Fibroblast of the aortic adventitia (primary cell): ENCODE data around the gene CEP83. TPM values are rescaled to one million over a fixed set of nuclear protein-coding genes. Genes with fewer than 3 reads are reported as not detected.

ENCODE experiments used
- DNase-seq: peaks from one replicate; pipeline ENCODE4 v3.0.0-alpha.2; 2010; ENCODE audit warnings: low read depth
- H3K4me3 ChIP-seq: 2 replicates; pipeline ENCODE4 v1.5.1; 2011; ENCODE audit warnings: low read depth, mild to moderate bottlenecking, control low read depth, low read length, moderate library complexity
- total RNA-seq: library from RNA; depleted of rRNA; stranded (reverse); fragments of >200 nt; gene quantifications from 2 replicates; pipeline ENCODE4 v1.2.3, GENCODE V29; 2012; ENCODE audit warnings: low replicate concordance
- TF ChIP-seq, protein P1 (sequence below): IDR thresholded peaks from 2 replicates; pipeline ENCODE4 v1.5.1; 2011; ENCODE audit warnings: mild to moderate bottlenecking, low read length, control low read depth, inconsistent platforms; ENCODE audit not compliant: insufficient read depth

CEP83 gene, protein sequence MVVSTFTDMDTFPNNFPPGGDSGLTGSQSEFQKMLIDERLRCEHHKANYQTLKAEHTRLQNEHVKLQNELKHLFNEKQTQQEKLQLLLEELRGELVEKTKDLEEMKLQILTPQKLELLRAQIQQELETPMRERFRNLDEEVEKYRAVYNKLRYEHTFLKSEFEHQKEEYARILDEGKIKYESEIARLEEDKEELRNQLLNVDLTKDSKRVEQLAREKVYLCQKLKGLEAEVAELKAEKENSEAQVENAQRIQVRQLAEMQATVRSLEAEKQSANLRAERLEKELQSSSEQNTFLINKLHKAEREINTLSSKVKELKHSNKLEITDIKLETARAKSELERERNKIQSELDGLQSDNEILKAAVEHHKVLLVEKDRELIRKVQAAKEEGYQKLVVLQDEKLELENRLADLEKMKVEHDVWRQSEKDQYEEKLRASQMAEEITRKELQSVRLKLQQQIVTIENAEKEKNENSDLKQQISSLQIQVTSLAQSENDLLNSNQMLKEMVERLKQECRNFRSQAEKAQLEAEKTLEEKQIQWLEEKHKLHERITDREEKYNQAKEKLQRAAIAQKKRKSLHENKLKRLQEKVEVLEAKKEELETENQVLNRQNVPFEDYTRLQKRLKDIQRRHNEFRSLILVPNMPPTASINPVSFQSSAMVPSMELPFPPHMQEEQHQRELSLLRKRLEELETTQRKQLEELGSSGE
- 15.8 and 35.3 TPM in 2 replicates for total RNA-seq

DNA sequence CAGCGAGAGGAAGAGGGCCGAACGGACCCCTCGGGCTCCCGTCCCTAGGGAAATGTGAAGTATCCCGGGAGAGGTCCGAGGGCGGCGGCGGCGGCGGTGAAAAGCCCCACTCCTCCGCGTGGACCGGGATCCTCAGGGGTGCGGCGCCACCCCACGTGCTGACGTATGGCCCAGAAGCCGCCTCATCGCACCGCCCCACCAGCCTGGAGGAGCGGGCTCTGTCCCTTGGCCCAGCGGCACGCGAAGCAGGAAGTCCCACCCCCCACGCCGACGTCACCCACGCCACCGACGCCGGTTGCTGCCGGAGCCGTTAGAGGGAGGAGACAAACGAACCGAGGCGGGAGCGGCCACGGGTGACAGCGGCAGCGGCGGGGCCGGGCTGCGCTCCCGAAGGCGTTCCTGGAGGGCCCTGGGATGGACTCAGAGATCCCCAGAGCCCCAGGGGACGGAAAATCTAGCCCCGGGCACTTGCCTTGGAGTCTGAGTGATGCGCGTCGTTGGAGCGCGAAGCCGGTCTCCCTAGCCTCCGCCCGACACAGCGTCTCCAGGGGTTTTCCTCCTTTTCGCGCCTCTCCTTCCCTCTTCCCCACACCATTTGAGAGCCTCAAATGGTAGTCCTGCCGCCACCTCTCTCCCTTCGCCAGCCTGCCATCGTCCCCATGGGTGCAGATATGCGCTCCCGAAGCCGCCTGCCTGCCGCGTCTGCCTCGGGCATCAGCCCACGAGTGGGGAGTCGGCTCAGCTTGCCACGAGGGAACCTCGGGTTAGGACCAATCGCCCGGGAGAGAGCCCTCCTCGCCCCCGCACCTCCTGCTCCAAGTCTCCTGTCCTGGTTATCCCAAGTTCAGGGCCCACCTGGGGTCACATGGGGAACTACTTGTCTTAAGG is at the start of gene CEP83:
Gene CEP83 (minus strand): TSS at position 140 of the 888 bp plus-strand sequence. CDS start 47,377 bp downstream, outside the sequence.
- TF ChIP-seq, protein P1, sequence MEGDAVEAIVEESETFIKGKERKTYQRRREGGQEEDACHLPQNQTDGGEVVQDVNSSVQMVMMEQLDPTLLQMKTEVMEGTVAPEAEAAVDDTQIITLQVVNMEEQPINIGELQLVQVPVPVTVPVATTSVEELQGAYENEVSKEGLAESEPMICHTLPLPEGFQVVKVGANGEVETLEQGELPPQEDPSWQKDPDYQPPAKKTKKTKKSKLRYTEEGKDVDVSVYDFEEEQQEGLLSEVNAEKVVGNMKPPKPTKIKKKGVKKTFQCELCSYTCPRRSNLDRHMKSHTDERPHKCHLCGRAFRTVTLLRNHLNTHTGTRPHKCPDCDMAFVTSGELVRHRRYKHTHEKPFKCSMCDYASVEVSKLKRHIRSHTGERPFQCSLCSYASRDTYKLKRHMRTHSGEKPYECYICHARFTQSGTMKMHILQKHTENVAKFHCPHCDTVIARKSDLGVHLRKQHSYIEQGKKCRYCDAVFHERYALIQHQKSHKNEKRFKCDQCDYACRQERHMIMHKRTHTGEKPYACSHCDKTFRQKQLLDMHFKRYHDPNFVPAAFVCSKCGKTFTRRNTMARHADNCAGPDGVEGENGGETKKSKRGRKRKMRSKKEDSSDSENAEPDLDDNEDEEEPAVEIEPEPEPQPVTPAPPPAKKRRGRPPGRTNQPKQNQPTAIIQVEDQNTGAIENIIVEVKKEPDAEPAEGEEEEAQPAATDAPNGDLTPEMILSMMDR = no peak
- peak within 1 kb of the TSS; percentile 97 for H3K4me3 ChIP-seq
- DNase-seq = peak; percentile 87

DNA sequence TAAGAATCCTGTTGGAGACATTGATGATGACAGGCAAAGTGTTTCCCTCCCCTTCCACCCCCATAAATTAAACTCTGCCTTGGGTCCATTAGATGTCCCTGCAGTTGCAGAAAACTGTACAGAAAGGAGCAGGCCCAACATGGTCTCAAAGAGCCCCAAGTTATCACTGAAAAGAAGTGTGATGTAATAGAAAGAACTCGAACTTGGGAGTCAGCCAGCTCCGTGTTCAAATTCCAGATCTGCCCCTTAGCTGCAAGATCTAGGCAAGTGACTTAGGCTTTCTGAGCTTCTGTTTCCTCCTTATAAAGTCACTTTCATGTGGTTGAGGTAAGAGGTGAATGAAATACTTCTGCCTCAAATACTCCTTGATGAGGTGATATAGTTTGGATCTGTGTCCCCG is 49.6 kb upstream of the CEP83 start:
- no peak for DNase-seq
- TF ChIP-seq, protein P1 = no peak
- no peak overlapping the region for H3K4me3 ChIP-seq

DNA sequence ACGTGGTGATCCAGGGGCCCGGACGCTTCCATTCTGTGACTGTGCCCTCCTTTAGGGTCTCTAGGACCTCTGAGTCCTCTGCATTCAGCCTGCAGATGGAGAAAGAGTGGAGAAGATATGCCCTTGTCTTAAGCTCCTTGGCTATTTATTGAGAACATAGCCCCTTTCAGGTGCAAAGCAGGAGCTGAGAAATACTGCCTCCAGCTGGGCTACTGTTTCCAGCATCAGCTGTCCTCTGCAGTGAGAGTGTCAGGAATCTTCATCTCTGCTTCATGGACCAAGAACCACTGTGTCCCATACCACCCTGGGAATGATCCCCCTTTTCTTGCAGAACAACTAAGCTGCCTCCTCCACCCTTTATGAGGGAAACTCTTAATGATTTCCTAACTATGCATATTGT is 47.8 kb upstream of the CEP83 start:
- no peak for DNase-seq
- H3K4me3 ChIP-seq = no peak overlapping the region
- TF ChIP-seq, protein P1 = no peak

DNA sequence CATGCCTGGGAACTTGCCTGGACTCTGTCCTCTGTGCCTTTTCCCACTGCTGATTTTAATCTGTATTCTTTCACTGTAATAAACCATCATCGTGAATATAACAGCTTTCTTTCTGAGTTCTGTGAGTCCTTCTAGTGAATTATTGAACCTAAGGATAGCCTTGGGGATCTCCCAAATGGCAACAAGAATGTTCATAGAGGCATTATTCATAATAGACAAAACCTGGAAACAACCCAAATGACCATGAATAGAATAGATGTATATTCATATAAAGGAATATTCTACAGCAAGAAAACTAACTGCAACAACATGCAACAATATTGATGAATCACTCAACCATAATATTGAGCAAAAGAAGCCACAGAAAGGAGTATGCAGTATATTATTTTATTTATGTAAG is 44.7 kb upstream of the CEP83 start:
- no peak for DNase-seq
- TF ChIP-seq, protein P1 = no peak
- H3K4me3 ChIP-seq = no peak overlapping the region

DNA sequence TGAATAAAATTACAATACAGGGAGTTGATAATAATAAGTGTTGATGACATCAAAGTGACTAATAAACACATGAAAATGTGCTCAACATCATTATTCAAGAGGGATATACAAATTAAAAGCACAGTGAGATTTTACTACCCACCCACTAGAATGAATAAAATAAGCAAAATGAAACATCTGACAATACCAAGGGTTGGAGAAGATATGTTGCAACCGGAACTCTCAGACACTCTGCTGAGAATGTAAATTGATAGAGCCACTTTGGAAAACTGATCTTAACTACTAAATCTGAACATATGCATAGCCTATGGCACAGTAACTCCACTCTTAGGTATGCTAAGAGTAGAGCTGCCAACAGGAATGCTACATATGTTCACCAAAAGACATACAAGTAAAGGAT is 44.0 kb upstream of the CEP83 start:
- TF ChIP-seq, protein P1 = no peak
- no peak for DNase-seq
- H3K4me3 ChIP-seq = no peak overlapping the region

DNA sequence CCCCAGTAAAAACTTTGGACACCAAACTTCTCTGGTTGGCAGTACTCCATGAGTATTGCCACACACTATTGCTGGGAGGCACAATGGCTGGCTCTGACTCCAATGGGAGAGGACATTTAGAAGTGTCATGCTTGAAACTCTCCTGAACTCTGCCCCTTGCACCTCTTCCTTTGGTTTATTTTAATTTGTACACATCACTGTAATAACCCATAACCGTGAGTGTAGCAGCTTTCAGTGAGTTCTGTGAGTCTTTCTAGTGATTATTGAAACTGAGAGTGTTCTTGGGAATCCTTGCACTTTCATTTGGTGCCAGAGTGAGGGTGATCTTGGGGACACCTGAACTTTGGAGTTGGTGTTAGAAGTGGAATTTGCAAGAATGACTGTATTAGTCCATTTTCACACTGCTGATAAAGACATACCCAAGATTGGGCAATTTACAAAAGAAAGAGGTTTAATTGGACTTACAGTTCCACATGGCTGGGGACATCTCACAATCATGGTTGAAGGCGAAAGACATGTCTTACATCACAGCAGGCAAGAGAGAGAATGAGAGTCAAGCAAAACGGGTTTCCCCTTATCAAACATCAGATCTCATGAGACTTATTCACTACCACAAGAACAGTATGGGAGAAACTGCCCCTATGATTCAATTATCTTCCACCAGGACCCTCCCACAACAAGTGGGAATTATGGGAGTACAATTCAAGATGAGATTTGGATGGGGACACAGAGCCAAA is 41.3 kb upstream of the CEP83 start:
- H3K4me3 ChIP-seq = no peak overlapping the region
- no peak for DNase-seq
- TF ChIP-seq, protein P1 = no peak
